Measurements from ENCODE around the gene EFCC1. TPM values are rescaled to one million over a fixed set of nuclear protein-coding genes. Genes with fewer than 3 reads are reported as not detected.
"Not testable (repeated sequence)": the region's sequence is repeated elsewhere in the genome, so short reads cannot be mapped to it uniquely, and the experiment has no call there.

Gene EFCC1
- polyA plus RNA-seq, 3 donors, result 1.5 to 3.3 (median 2.7) TPM

GRCh38 chr3:129087904-129088303 is 86.8 kb downstream of the EFCC1 start:
- DNase-seq (ENCODE audit: extremely low read depth in 1 of 11, low read depth in 9 of 11, low spot score in 4 of 11), result not testable (repeated sequence)

- not testable (repeated sequence) for DNase-seq (ENCODE audit: extremely low read depth in 1 of 11, low read depth in 9 of 11, low spot score in 4 of 11)
These were observed 87.2 kb downstream of the EFCC1 start for GRCh38 chr3:129088312-129088711.

Other genes starting within 250 kb of the EFCC1 start
- gene ACAD9, start 121.7 kb upstream of the EFCC1 start, polyA plus RNA-seq (ENCODE audit: insufficient read length in 3 of 3), result 10 to 100 TPM; 39.5 to 49.2 (median 39.9) TPM
- gene CFAP92, start 7.2 kb upstream of the EFCC1 start, polyA plus RNA-seq (ENCODE audit: insufficient read length in 3 of 3), result 1 to 10 TPM in 2 of 3 donors, under 1 TPM in 1; 0.95 to 1.9 (median 1.6) TPM
- gene GP9, start 59.5 kb downstream of the EFCC1 start, polyA plus RNA-seq (ENCODE audit: insufficient read length in 3 of 3), result 1 to 10 TPM; 1.3 to 2.1 (median 1.4) TPM
- 1 to 10 TPM; 4.6 to 8.1 (median 6.1) TPM for gene RAB43, start 120.5 kb downstream of the EFCC1 start, polyA plus RNA-seq (ENCODE audit: insufficient read length in 3 of 3)
- 10 to 100 TPM; 44.4 to 60.9 (median 49.6) TPM for gene ISY1, start 159.8 kb downstream of the EFCC1 start, polyA plus RNA-seq (ENCODE audit: insufficient read length in 3 of 3)
- 100 to 1,000 TPM; 362 to 446 (median 401) TPM for gene CNBP, start 182.6 kb downstream of the EFCC1 start, polyA plus RNA-seq (ENCODE audit: insufficient read length in 3 of 3)
- 100 to 1,000 TPM; 161 to 170 (median 167) TPM for gene COPG1, start 248.3 kb downstream of the EFCC1 start, polyA plus RNA-seq (ENCODE audit: insufficient read length in 3 of 3)

All from renal cortex interstitium (tissue), 11 donors.